Measurements from ENCODE around the gene ADGRD2.

- TF ChIP-seq EZH2 (IDR thresholded peaks at IDR 0.05; ENCODE audit: low read length) (no peak), CTCF (optimal IDR thresholded peaks at IDR 0.05 in 1 of 3, IDR thresholded peaks at IDR 0.05 in 1 of 3, conservative IDR thresholded peaks at IDR 0.05 in 1 of 3; ENCODE audit: extremely low read depth in 1 of 3, insufficient read depth in 2 of 3, low read length in 3 of 3) (no peak)
Observed at GRCh38 chr9:124469011-124469832, 19.0 kb downstream of the ADGRD2 start.

Measured in keratinocyte (primary cell).